ENCODE measurements around the gene HELZ. TPM values are rescaled to one million over a fixed set of nuclear protein-coding genes. Genes with fewer than 3 reads are reported as not detected.

Gene HELZ
- total RNA-seq, 1 experiment from 2014 or later = 31.3 TPM

DNA sequence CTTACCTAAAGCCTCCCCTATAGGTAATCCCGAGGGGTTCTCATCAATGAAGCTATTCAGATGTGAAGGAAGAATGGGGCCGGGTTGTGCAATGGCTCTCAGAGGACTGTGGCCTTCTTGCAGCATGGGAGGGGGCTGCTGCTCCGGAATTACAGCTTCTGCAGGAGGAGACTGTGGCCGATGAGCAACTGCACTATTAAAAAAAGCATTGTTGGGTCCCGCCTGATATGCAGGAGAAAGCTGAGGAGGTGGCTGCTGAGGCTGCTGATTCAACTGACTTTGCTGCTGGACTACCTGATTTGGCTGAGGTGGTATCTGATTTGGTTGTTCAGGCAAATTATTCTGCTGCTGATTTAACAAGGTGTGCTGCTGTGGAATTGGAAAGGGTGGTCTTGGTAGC lies 135.9 kb downstream of the HELZ start:
- Histone ChIP-seq H3K9ac (ENCODE audit: low read length) (no peak overlapping the region), H3K4me3 (ENCODE audit: low read length) (no peak overlapping the region), H3K27ac (ENCODE audit: low read length) (no peak overlapping the region), H2AFZ (ENCODE audit: low read length) (no peak overlapping the region), H3K4me1 (ENCODE audit: insufficient read depth, low read length) (no peaks in the 10 kb centered on the region), H3K79me2 (ENCODE audit: low read length) (no peaks in the 10 kb centered on the region), H3F3A (ENCODE audit: low read length, unreplicated experiment) (no peaks in the 10 kb centered on the region), H3K27me3 (ENCODE audit: low read length) (no peaks in the 10 kb centered on the region), H3K9me2 (replicated peaks; ENCODE audit: low read length) (no peaks in the 10 kb centered on the region), H3K9me3 (ENCODE audit: low read length) (no peaks in the 10 kb centered on the region), H4K20me1 (ENCODE audit: low read length) (no peaks in the 10 kb centered on the region), H3K36me3 (ENCODE audit: low read depth, low read length) (peaks cover 50% of the 10 kb centered on the region), H3K4me2 (ENCODE audit: low read length) (no peak overlapping the region)
- ATAC-seq = no peak
- ChIA-PET CTCF (interaction anchor here (0.6 kb wide), 1 partner anchor 194 kb away, joined by 3 read pairs; no protein-coding TSS in a partner anchor), POLR2A (ENCODE audit: unreplicated experiment) (interaction anchor here (0.6 kb wide), 1 partner anchor 655 kb away, joined by 3 read pairs; no protein-coding TSS in a partner anchor)
- TF ChIP-seq EZH2phosphoT487 (IDR thresholded peaks at IDR 0.05; ENCODE audit: borderline replicate concordance, low read length) (no peak), EZH2 (IDR thresholded peaks at IDR 0.05; ENCODE audit: low read length, unreplicated experiment) (no peak)
- TF ChIP-seq, protein P1, sequence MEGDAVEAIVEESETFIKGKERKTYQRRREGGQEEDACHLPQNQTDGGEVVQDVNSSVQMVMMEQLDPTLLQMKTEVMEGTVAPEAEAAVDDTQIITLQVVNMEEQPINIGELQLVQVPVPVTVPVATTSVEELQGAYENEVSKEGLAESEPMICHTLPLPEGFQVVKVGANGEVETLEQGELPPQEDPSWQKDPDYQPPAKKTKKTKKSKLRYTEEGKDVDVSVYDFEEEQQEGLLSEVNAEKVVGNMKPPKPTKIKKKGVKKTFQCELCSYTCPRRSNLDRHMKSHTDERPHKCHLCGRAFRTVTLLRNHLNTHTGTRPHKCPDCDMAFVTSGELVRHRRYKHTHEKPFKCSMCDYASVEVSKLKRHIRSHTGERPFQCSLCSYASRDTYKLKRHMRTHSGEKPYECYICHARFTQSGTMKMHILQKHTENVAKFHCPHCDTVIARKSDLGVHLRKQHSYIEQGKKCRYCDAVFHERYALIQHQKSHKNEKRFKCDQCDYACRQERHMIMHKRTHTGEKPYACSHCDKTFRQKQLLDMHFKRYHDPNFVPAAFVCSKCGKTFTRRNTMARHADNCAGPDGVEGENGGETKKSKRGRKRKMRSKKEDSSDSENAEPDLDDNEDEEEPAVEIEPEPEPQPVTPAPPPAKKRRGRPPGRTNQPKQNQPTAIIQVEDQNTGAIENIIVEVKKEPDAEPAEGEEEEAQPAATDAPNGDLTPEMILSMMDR (conservative IDR thresholded peaks at IDR 0.05; ENCODE audit: low read depth, low read length) = no peak
- intact Hi-C loops (cut with micrococcal nuclease) = no loop called here
- TSS peak; percentile 29 for BruUV-seq (replicated peaks)
- no peak for DNase-seq

- H3K4me2 ChIP-seq (ENCODE audit: low read length) = no peak overlapping the region
Measured at GRCh38 chr17:67107811-67108775, 136.9 kb downstream of the HELZ start.

More at GRCh38 chr17:67107811-67108775, 136.9 kb downstream of the HELZ start:
- H3K27ac ChIP-seq (ENCODE audit: low read length) = no peak overlapping the region
- ChIA-PET POLR2A (ENCODE audit: unreplicated experiment) (no interaction called here), CTCF (no interaction called here)
- no peak for TF ChIP-seq EZH2phosphoT487 (IDR thresholded peaks at IDR 0.05; ENCODE audit: borderline replicate concordance, low read length)
- no peak for TF ChIP-seq EZH2 (IDR thresholded peaks at IDR 0.05; ENCODE audit: low read length, unreplicated experiment)
- TF ChIP-seq, protein P1 (conservative IDR thresholded peaks at IDR 0.05; ENCODE audit: low read depth, low read length) = no peak
- no peaks in the 10 kb centered on the region for H3K79me2 ChIP-seq (ENCODE audit: low read length)
- H3K9me3 ChIP-seq (ENCODE audit: low read length) = no peaks in the 10 kb centered on the region
- ATAC-seq (no peak), DNase-seq (no peak)
- H3K4me1 ChIP-seq (ENCODE audit: insufficient read depth, low read length) = no peaks in the 10 kb centered on the region
- H4K20me1 ChIP-seq (ENCODE audit: low read length) = no peaks in the 10 kb centered on the region
- no peak overlapping the region for H3K9ac ChIP-seq (ENCODE audit: low read length)
- no peaks in the 10 kb centered on the region for H3K9me2 ChIP-seq (replicated peaks; ENCODE audit: low read length)
- H3F3A ChIP-seq (ENCODE audit: low read length, unreplicated experiment) = no peaks in the 10 kb centered on the region
- peaks cover 43% of the 10 kb centered on the region for H3K36me3 ChIP-seq (ENCODE audit: low read depth, low read length)
- H2AFZ ChIP-seq (ENCODE audit: low read length) = no peak overlapping the region
- intact Hi-C loops (cut with micrococcal nuclease) = no loop called here
- no peaks in the 10 kb centered on the region for H3K27me3 ChIP-seq (ENCODE audit: low read length)
- BruUV-seq (replicated peaks) = no TSS peak
- no peak overlapping the region for H3K4me3 ChIP-seq (ENCODE audit: low read length)

All from PC-3 (cell line).